NCI-H2196 (cell line): Measurements from ENCODE around the gene MBD3L1.

ENCODE experiments used
- DNase-seq: peaks from one replicate; lab custom pipeline; 2025; ENCODE audit not compliant: unreplicated experiment; lab: John Stamatoyannopoulos, UW

The MBD3L1 gene

DNA sequence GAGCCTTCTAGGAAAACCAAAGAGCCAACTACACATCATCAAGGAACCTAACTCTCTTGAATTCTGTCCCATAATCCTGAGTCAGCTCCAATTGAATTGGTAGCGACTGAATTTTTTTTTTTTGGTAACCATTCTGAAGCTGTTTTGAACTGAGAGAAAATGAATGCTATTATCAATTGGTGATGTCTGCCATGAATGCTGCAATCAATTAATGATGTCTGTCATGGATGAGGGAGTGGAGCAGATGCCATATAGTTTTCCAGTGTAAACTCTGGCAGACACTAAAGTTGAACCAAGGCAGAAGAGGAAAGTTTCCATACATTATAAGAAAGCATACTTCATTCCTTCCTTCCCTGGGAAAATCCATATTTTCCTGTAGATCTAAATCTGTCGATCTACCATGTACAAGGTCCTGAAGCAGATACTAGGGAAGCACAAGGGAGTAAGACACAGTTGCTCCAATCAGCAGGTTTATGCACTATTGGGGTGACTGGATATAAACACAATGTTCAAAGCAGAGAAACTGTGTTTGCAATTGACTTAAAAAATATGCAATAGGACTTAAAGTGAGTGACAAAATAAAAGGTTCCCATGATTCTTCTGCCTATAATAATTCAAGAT is 48.8 kb downstream of the MBD3L1 start:
- DNase-seq, result no peak

DNA sequence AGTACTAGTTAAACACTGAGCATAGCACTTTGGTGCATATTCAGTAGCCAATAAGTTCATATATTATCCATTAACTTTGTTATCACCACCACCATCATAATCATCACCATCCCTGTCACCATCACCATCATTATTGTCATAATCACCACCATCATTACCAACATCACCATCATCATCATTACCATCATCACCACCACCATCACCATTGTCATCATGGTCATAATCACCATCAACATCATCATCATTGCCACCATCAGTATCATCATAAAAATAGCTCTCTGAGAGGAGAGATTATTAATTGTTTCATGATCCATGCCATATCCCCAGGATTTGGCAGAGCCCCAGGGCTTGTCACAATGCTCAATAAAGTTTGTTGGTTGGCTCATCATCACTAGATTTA is 49.3 kb downstream of the MBD3L1 start:
- DNase-seq, result no peak

GRCh38 chr19:8884416-8884815 is 52.2 kb downstream of the MBD3L1 start:
- DNase-seq, result no peak

DNA sequence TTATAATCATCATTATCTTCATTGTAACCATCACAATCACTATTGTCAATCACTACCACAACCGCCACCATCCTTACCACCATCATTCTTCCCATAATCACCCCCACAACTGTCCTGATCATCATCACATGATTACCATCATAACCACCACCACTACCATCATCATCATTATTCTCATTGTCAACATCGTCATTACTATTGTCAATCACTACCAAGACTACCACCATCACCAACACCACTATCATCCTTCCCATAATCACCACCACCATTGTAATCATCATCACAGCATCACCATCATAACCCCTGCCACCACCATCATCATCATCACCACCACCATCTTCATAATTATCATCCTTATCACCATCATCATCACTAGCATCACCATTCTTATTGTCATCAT is 55.2 kb downstream of the MBD3L1 start:
- DNase-seq, result no peak

- no peak for DNase-seq
Observed at GRCh38 chr19:8890260-8890659, 58.1 kb downstream of the MBD3L1 start.
